MCF 10A (cell line): ENCODE data around the gene AKAP13. TPM values are rescaled to one million over a fixed set of nuclear protein-coding genes. Genes with fewer than 3 reads are reported as not detected.
A peak's percentile ranks its signal among the peaks of the same experiment; 100 is the strongest.

Experiments used
- BruUV-seq: library from RNA; stranded (reverse); fragments of 400-500 nt; replicated peaks from 2 replicates; lab custom pipeline; 2021; lab: Mats Ljungman, UMichigan
- CTCF ChIA-PET: fragments of 300-600 bp; sonication (Branson Sonifier 250); formaldehyde crosslinking; extraction: SDS; loops from one replicate; lab custom pipeline; 2021; ENCODE audit warnings: antibody characterized with exemption, inconsistent platforms; lab: Yijun Ruan, JAX
- POLR2A ChIA-PET: fragments of 300-600, 350-650 bp; sonication (Branson Sonifier 250); formaldehyde crosslinking; extraction: SDS; loops from one replicate; lab custom pipeline; 2020; ENCODE audit warnings: antibody characterized with exemption, inconsistent platforms; lab: Yijun Ruan, JAX
- DNase-seq: peaks from one replicate; pipeline ENCODE4 v3.0.0-alpha.2; 2018; ENCODE audit not compliant: unreplicated experiment
- H3K27ac Mint-ChIP-seq: one replicate; pipeline ENCODE4 v1.8.0; 2022; ENCODE audit warnings: mild to moderate bottlenecking, low read depth, mixed read lengths; ENCODE audit not compliant: unreplicated experiment
- H3K27me3 Mint-ChIP-seq: one replicate; pipeline ENCODE4 v1.8.0; 2022; ENCODE audit warnings: mixed read lengths; ENCODE audit not compliant: insufficient read depth, unreplicated experiment
- H3K36me3 Mint-ChIP-seq: one replicate; pipeline ENCODE4 v1.8.0; 2022; ENCODE audit warnings: mild to moderate bottlenecking, moderate library complexity, mixed read lengths; ENCODE audit not compliant: insufficient read depth, unreplicated experiment
- H3K4me1 Mint-ChIP-seq: one replicate; pipeline ENCODE4 v1.8.0; 2022; ENCODE audit warnings: mixed read lengths; ENCODE audit not compliant: insufficient read depth, unreplicated experiment
- H3K4me3 Mint-ChIP-seq: one replicate; pipeline ENCODE4 v1.8.0; 2022; ENCODE audit warnings: mild to moderate bottlenecking, moderate library complexity, mixed read lengths; ENCODE audit not compliant: unreplicated experiment
- H3K9me3 Mint-ChIP-seq: one replicate; pipeline ENCODE4 v1.8.0; 2022; ENCODE audit warnings: mixed read lengths; ENCODE audit not compliant: unreplicated experiment
- intact Hi-C: fragments of 100-400 bp; cut with micrococcal nuclease; formaldehyde crosslinking; loops from 2 replicates; pipeline ENCODE4 v1.14.1; 2022
- total RNA-seq: library from RNA; stranded (reverse); gene quantifications from 2 replicates; pipeline ENCODE4 v1.2.3, GENCODE V29; 2022
- TF ChIP-seq, protein P1 (sequence below): fragments of 200-600 bp; IDR thresholded peaks from one replicate; pipeline ENCODE4 v1.8.0; 2022; ENCODE audit warnings: antibody characterized with exemption, mild to moderate bottlenecking; ENCODE audit not compliant: unreplicated experiment

The AKAP13 gene
- total RNA-seq, 1 experiment from 2014 or later: 65.7 TPM

DNA sequence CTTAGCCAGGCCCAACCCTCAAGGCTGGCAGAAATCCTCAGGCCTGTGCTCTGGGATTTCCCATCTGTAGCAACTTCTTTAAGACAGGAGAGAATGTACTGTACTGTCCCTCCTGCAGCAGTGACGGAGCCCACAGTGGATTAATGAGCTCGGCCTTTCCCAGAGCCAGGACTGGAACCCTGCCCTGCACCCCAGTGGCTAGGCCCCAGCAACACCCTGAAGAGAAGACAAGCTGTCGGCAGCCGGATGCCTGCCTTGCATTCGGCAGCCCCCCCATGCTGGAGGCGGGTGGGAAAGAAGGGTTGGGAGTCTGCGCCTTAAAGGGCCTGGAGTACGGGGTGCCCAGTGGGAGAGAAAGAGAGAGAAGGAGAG lies 382.3 kb downstream of the AKAP13 start:
- peaks cover 6% of the 10 kb centered on the region for H3K36me3 Mint-ChIP-seq
- CTCF ChIA-PET: interaction anchor here (1.8 kb wide), 1 partner anchor 77 kb away, joined by 12 read pairs; no protein-coding TSS in a partner anchor
- no peak for DNase-seq
- no peak overlapping the region for H3K27ac Mint-ChIP-seq
- TF ChIP-seq, protein P1, sequence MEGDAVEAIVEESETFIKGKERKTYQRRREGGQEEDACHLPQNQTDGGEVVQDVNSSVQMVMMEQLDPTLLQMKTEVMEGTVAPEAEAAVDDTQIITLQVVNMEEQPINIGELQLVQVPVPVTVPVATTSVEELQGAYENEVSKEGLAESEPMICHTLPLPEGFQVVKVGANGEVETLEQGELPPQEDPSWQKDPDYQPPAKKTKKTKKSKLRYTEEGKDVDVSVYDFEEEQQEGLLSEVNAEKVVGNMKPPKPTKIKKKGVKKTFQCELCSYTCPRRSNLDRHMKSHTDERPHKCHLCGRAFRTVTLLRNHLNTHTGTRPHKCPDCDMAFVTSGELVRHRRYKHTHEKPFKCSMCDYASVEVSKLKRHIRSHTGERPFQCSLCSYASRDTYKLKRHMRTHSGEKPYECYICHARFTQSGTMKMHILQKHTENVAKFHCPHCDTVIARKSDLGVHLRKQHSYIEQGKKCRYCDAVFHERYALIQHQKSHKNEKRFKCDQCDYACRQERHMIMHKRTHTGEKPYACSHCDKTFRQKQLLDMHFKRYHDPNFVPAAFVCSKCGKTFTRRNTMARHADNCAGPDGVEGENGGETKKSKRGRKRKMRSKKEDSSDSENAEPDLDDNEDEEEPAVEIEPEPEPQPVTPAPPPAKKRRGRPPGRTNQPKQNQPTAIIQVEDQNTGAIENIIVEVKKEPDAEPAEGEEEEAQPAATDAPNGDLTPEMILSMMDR: no peak
- POLR2A ChIA-PET: no interaction called here
- no peaks in the 10 kb centered on the region for H3K27me3 Mint-ChIP-seq
- BruUV-seq: no TSS peak
- no peaks in the 10 kb centered on the region for H3K9me3 Mint-ChIP-seq
- peaks cover 17% of the 10 kb centered on the region for H3K4me1 Mint-ChIP-seq
- intact Hi-C loops: no loop called here
- H3K4me3 Mint-ChIP-seq: no peak overlapping the region

- POLR2A ChIA-PET: interaction anchor here (0.7 kb wide), 1 partner anchor 24 kb away, joined by 3 read pairs; no protein-coding TSS in a partner anchor
- Mint-ChIP-seq H3K36me3 (peaks cover 6% of the 10 kb centered on the region), H3K27me3 (no peaks in the 10 kb centered on the region), H3K4me1 (peaks cover 17% of the 10 kb centered on the region), H3K9me3 (no peaks in the 10 kb centered on the region), H3K4me3 (no peak overlapping the region), H3K27ac (no peak overlapping the region)
- TF ChIP-seq, protein P1: no peak
- BruUV-seq: no TSS peak
- intact Hi-C loops: no loop called here
- CTCF ChIA-PET: interaction anchor here (1.0 to 1.8 kb wide), 2 partner anchors 14 to 76 kb away, joined by 6 to 12 read pairs; no protein-coding TSS in a partner anchor
- no peak for DNase-seq
Observed at GRCh38 chr15:85763157-85763556, 382.8 kb downstream of the AKAP13 start.

DNA sequence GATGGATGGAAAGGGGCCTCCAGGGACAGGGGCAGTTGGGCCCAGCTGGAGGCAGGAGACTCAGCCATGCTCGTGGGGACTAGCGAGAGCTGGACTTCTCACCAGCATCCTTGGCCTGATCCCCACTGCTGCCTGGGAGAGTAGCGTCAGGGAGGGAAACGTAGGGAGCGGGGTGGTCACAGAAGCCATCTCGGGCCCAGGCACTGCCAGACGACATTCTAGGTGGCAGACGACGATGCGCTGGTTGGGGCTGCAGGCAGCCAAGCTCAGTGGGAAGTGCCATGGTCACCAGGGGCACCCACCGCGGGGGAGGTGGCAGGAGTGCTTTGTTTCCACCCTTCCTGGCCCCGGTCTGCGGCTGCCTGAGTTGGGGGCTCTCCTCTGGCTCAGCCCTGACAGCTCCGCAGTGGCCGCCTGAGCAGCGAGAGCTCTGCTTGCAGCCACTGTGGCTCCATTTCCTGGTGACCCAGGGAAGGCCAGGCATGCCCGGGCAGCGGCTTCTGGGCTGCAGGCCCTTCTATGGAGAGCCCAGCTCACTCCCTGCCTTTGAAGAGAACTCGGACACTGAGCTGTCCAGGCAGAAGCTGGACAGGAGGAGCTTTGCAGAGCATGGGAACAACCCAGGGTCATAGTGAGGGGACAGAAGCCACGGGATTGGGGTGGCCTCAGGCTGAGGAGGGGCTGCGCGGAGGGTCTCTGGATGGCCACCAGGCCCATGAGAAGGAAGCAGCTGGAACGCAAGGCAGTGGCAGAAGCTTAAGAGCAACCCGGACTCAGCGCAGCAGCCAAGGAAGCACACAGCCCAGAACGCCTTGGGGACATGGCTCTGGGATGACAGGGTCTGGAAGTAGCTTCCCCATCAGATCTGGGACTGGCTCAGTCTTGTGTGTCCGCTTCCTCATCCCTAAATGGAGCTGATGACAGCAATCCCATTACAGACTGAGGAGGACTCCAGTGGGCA lies 383.6 kb downstream of the AKAP13 start:
- no TSS peak for BruUV-seq
- Mint-ChIP-seq H3K4me3 (no peak overlapping the region), H3K36me3 (peaks cover 6% of the 10 kb centered on the region), H3K27me3 (no peaks in the 10 kb centered on the region), H3K4me1 (peaks cover 17% of the 10 kb centered on the region), H3K9me3 (no peaks in the 10 kb centered on the region), H3K27ac (no peak overlapping the region)
- ChIA-PET CTCF (interaction anchor here (0.6 to 1.8 kb wide), 6 partner anchors 10 to 465 kb away, joined by 3 to 12 read pairs (median 4); no protein-coding TSS in a partner anchor), POLR2A (interaction anchor here (0.7 kb wide), 1 partner anchor 24 kb away, joined by 3 read pairs; no protein-coding TSS in a partner anchor)
- TF ChIP-seq, protein P1: no peak
- intact Hi-C loops: no loop called here
- no peak for DNase-seq

- peaks cover 6% of the 10 kb centered on the region for H3K36me3 Mint-ChIP-seq
- peaks cover 17% of the 10 kb centered on the region for H3K4me1 Mint-ChIP-seq
- CTCF ChIA-PET: interaction anchor here (0.5 to 1.8 kb wide), 5 partner anchors 19 to 464 kb away, joined by 3 to 12 read pairs (median 4); no protein-coding TSS in a partner anchor
- POLR2A ChIA-PET: no interaction called here
- no peaks in the 10 kb centered on the region for H3K9me3 Mint-ChIP-seq
- H3K4me3 Mint-ChIP-seq: no peak overlapping the region
- TF ChIP-seq, protein P1: no peak
- no peak overlapping the region for H3K27ac Mint-ChIP-seq
- peak; percentile 19 for DNase-seq
- intact Hi-C loops: no loop called here
- no peaks in the 10 kb centered on the region for H3K27me3 Mint-ChIP-seq
- no TSS peak for BruUV-seq
Observed at GRCh38 chr15:85764649-85765277, 384.4 kb downstream of the AKAP13 start.
